ENCODE measurements around the gene RIMS1.

The RIMS1 gene

DNA sequence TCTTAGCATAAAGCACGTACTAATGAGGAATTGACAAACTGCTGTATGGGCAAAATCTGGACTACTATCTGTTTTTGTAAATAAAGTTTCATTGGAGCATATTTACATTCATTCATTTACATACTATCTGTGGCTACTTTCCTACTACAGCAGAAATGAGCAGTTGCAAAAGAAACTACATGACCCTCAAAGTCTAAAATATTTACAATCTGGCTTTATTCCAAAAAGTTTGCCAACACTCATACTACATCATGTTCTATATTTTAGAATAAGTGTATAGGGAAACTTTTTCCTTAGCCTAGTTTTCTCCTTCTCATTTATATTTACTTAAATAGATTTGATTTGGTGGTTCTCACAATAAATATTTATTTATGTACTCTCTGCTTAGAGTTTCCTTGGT lies 208.2 kb downstream of the RIMS1 start:
- DNase-seq (ENCODE audit: low read depth in 1 of 2, low spot score in 1 of 2): no peak

GRCh38 chr6:72102561-72102960 lies 216.2 kb downstream of the RIMS1 start:
- no peak for DNase-seq (ENCODE audit: low read depth in 1 of 2, low spot score in 1 of 2)

DNA sequence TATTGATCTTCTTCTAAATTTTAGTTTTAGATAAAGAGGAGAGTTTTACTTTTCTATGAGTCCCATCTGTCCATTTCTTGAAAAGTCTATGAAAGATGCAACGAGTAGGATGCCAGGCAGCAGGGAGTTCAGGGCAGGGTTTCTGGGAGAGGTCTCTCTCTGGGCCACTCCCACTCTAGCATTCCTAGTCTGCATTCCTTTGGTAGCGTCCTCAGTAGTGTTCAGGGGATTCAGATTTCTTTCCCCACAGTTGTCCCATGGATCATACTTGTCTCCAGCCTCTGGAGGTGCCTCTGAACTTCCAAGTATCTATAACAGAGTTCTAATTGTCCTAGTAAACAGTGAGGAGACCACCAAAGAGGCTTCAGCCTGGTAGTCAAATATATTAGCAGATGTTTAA lies 225.3 kb downstream of the RIMS1 start:
- DNase-seq (ENCODE audit: low read depth in 1 of 2, low spot score in 1 of 2): no peak

GRCh38 chr6:72130327-72130726 lies 244.0 kb downstream of the RIMS1 start:
- no peak for DNase-seq (ENCODE audit: low read depth in 1 of 2, low spot score in 1 of 2)

DNA sequence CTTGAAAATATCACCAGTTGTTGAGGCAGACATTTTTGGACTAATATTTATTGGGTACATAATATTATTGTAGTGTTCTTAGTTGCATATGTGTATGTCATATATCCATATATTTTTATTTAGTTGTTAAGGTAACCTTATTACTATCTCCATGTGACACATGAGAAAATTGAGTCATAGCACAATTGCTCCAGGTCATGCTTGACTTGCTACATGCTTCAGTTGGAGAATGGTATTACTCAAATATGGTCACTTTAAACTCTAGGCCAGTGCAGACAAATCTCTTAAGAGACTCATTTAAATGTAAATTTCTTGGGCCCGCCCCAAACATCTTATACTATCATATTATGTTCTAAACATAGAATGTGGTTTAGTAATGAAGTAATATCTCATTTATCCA lies 246.1 kb downstream of the RIMS1 start:
- no peak for DNase-seq (ENCODE audit: low read depth in 1 of 2, low spot score in 1 of 2)

GRCh38 chr6:72132851-72133250 lies 246.5 kb downstream of the RIMS1 start:
- DNase-seq (ENCODE audit: low read depth in 1 of 2, low spot score in 1 of 2): no peak

GRCh38 chr6:72133324-72133723 lies 247.0 kb downstream of the RIMS1 start:
- no peak for DNase-seq (ENCODE audit: low read depth in 1 of 2, low spot score in 1 of 2)

DNA sequence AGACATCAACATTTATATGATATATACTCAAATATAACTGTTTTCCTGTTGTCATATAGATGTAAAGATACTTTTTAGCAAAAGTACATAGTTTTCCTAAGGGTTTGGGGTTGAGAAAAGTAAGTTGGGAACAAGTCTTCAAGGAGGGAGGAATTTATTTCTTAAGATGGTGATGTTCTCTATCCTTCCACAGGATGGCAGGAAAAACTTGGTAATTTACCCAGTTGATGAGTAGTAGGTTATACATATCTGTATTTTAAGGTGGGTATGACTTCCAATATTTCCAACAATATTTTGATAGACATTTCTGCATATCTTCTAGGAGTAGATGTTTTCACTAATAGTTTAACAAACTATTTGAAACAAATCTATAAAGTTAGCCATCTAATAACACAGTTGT lies 254.4 kb downstream of the RIMS1 start:
- DNase-seq (ENCODE audit: low read depth in 1 of 2, low spot score in 1 of 2): no peak

DNA sequence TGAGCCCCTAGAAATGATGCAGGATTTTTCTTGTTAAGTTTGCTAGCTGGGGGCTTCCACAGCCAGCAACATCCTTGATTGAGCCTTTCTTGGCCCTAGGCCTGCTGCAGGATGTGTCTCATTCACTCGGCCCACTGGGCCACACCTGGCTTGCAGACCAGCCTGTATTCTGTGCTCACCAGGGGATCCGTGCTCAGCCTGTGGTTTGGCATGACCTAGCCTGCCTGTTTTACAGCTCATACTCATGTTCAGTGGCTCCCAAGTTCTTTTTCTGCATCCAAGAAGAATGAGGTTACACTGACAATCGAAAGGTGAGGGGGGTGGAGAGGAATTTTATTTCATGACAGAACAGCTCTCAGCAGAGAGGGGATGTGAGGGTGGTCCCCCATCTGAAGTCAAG lies 263.4 kb downstream of the RIMS1 start:
- no peak for DNase-seq (ENCODE audit: low read depth in 1 of 2, low spot score in 1 of 2)

- DNase-seq (ENCODE audit: low read depth in 1 of 2, low spot score in 1 of 2): no peak
Observed at GRCh38 chr6:72151742-72152141, 265.4 kb downstream of the RIMS1 start.

GRCh38 chr6:72175916-72176315 lies 289.6 kb downstream of the RIMS1 start:
- no peak for DNase-seq (ENCODE audit: low read depth in 1 of 2, low spot score in 1 of 2)

- DNase-seq (ENCODE audit: low read depth in 1 of 2, low spot score in 1 of 2): no peak
Observed at GRCh38 chr6:72182337-72183246, 296.2 kb downstream of the RIMS1 start.

- no peak for DNase-seq (ENCODE audit: low read depth in 1 of 2, low spot score in 1 of 2)
Observed at GRCh38 chr6:72203983-72204382, 317.6 kb downstream of the RIMS1 start.

GRCh38 chr6:72205500-72205899 lies 319.1 kb downstream of the RIMS1 start:
- DNase-seq (ENCODE audit: low read depth in 1 of 2, low spot score in 1 of 2): no peak

- DNase-seq (ENCODE audit: low read depth in 1 of 2, low spot score in 1 of 2): no peak
Observed at GRCh38 chr6:72206606-72207005, 320.3 kb downstream of the RIMS1 start.

- DNase-seq (ENCODE audit: low read depth in 1 of 2, low spot score in 1 of 2): no peak
Observed at GRCh38 chr6:72212686-72213085, 326.3 kb downstream of the RIMS1 start.

DNA sequence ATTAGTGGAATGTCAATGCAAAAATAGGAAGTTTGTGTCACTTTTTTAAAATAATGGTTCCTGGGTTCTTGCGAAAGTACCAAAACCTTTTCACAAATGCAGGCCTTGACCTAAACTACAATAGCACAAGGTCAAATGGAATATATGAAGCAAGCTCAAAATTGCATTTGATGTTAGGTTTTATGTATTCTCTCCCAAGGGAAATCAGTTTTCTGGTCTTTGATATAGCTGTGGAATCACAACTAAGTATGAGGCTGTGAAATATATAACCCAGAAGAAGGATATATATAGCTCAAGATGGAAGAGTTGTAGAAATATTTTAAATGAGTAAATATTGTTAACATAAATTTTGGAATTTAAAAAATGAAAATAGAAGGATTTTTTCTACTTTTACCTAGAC lies 327.3 kb downstream of the RIMS1 start:
- DNase-seq (ENCODE audit: low read depth in 1 of 2, low spot score in 1 of 2): no peak

GRCh38 chr6:72216222-72217068 lies 330.1 kb downstream of the RIMS1 start:
- no peak for DNase-seq (ENCODE audit: low read depth in 1 of 2, low spot score in 1 of 2)

DNA sequence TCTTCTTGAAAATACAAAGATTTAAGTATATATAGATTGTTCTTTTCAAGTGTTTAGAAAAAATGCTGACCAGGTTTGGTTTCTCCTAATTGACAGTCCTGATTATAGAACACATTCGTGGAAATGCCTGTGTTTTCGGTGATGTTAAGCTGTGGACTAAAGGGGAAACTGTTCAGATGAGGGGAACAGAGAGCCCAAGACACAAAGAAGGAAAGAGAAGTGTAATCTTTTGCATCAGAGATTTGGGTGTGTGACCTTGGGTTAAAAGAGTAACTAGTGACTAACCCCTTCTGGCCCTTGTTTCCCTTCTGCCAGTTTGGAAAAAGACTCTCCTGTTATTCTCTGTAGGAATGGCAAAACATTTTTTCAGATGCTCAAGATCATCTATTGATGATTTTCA lies 331.3 kb downstream of the RIMS1 start:
- DNase-seq (ENCODE audit: low read depth in 1 of 2, low spot score in 1 of 2): no peak

GRCh38 chr6:72218125-72218524 lies 331.8 kb downstream of the RIMS1 start:
- no peak for DNase-seq (ENCODE audit: low read depth in 1 of 2, low spot score in 1 of 2)

GRCh38 chr6:72219536-72219935 lies 333.2 kb downstream of the RIMS1 start:
- no peak for DNase-seq (ENCODE audit: low read depth in 1 of 2, low spot score in 1 of 2)

GRCh38 chr6:72238021-72238420 lies 351.7 kb downstream of the RIMS1 start:
- DNase-seq (ENCODE audit: low read depth in 1 of 2, low spot score in 1 of 2): no peak

Data from stimulated activated CD4-positive, alpha-beta T cell treated with anti-CD3 and anti-CD28 coated beads, Interleukin-15, amount 100 ng/mL, for 1 hour (primary cell).